ENCODE measurements around the gene CENPT. TPM values are rescaled to one million over a fixed set of nuclear protein-coding genes. Genes with fewer than 3 reads are reported as not detected.

CENPT gene
- total and polyA plus RNA-seq, 2 donors (not counting 1 experiment from before 2014, with no cell fraction given), result 23.1 to 30.2 TPM

- Histone ChIP-seq H4K20me1 (ENCODE audit: control insufficient read depth, extremely low read depth, insufficient read depth, low read length) (no peaks in the 10 kb centered on the region), H2AFZ (ENCODE audit: low read length) (no peak overlapping the region), H3K9me3 (ENCODE audit: control insufficient read depth, insufficient read depth, low read depth, low read length) (no peaks in the 10 kb centered on the region), H3K79me2 (ENCODE audit: control insufficient read depth, insufficient read depth, low read length) (peaks cover 2% of the 10 kb centered on the region), H3K27me3 (ENCODE audit: control insufficient read depth, insufficient read depth, low read length) (no peaks in the 10 kb centered on the region), H3K9ac (ENCODE audit: insufficient read depth, low read length) (no peak overlapping the region), H3K27ac (ENCODE audit: insufficient read depth, low read length) (no peak overlapping the region), H3K36me3 (ENCODE audit: control insufficient read depth, insufficient read depth, low read length) (no peaks in the 10 kb centered on the region), H3K4me2 (ENCODE audit: extremely low read depth, insufficient read depth, low read length) (no peak overlapping the region), H3K4me1 (ENCODE audit: control insufficient read depth, extremely low read depth, insufficient read depth, low read length) (no peaks in the 10 kb centered on the region), H3K4me3 (replicated peaks in 1 of 4; ENCODE audit: control extremely low read depth in 1 of 4, insufficient read depth in 1 of 4, low read depth in 3 of 4, low read length in 4 of 4) (no peak overlapping the region)
- no peak for DNase-seq (ENCODE audit: low read depth in 2 of 2)
- no peak for TF ChIP-seq CTCF (conservative IDR thresholded peaks at IDR 0.05 in 1 of 2, IDR thresholded peaks at IDR 0.05 in 1 of 2; ENCODE audit: low read depth in 1 of 2, low read length in 2 of 2)
- TF ChIP-seq EZH2 (IDR thresholded peaks at IDR 0.05; ENCODE audit: low read length, missing control alignments), result no peak
Measured at GRCh38 chr16:67796099-67796718, 51.3 kb downstream of the CENPT start.

GRCh38 chr16:67790071-67790470, 57.4 kb downstream of the CENPT start:
- no peaks in the 10 kb centered on the region for H3K36me3 ChIP-seq (ENCODE audit: control insufficient read depth, insufficient read depth, low read length)
- H3K27ac ChIP-seq (ENCODE audit: insufficient read depth, low read length), result no peak overlapping the region
- H3K4me1 ChIP-seq (ENCODE audit: control insufficient read depth, extremely low read depth, insufficient read depth, low read length), result no peaks in the 10 kb centered on the region
- no peak overlapping the region for H3K4me2 ChIP-seq (ENCODE audit: extremely low read depth, insufficient read depth, low read length)
- TF ChIP-seq CTCF (conservative IDR thresholded peaks at IDR 0.05 in 1 of 2, IDR thresholded peaks at IDR 0.05 in 1 of 2; ENCODE audit: low read depth in 1 of 2, low read length in 2 of 2), result no peak
- no peak for TF ChIP-seq EZH2 (IDR thresholded peaks at IDR 0.05; ENCODE audit: low read length, missing control alignments)
- H2AFZ ChIP-seq (ENCODE audit: low read length), result no peak overlapping the region
- H3K9ac ChIP-seq (ENCODE audit: insufficient read depth, low read length), result no peak overlapping the region
- no peaks in the 10 kb centered on the region for H4K20me1 ChIP-seq (ENCODE audit: control insufficient read depth, extremely low read depth, insufficient read depth, low read length)
- H3K27me3 ChIP-seq (ENCODE audit: control insufficient read depth, insufficient read depth, low read length), result no peaks in the 10 kb centered on the region
- DNase-seq (ENCODE audit: low read depth in 2 of 2), result no peak
- no peak overlapping the region for H3K4me3 ChIP-seq (replicated peaks in 1 of 4; ENCODE audit: control extremely low read depth in 1 of 4, insufficient read depth in 1 of 4, low read depth in 3 of 4, low read length in 4 of 4)
- H3K9me3 ChIP-seq (ENCODE audit: control insufficient read depth, insufficient read depth, low read depth, low read length), result no peaks in the 10 kb centered on the region
- no peaks in the 10 kb centered on the region for H3K79me2 ChIP-seq (ENCODE audit: control insufficient read depth, insufficient read depth, low read length)

- H3K9me3 ChIP-seq (ENCODE audit: control insufficient read depth, insufficient read depth, low read depth, low read length), result no peaks in the 10 kb centered on the region
Measured at GRCh38 chr16:67786491-67786890, 61.0 kb downstream of the CENPT start.

More at GRCh38 chr16:67786491-67786890, 61.0 kb downstream of the CENPT start:
- H3K4me2 ChIP-seq (ENCODE audit: extremely low read depth, insufficient read depth, low read length), result no peak overlapping the region
- H3K4me3 ChIP-seq (replicated peaks in 1 of 4; ENCODE audit: control extremely low read depth in 1 of 4, insufficient read depth in 1 of 4, low read depth in 3 of 4, low read length in 4 of 4), result no peak overlapping the region
- no peaks in the 10 kb centered on the region for H3K36me3 ChIP-seq (ENCODE audit: control insufficient read depth, insufficient read depth, low read length)
- no peaks in the 10 kb centered on the region for H3K4me1 ChIP-seq (ENCODE audit: control insufficient read depth, extremely low read depth, insufficient read depth, low read length)
- no peak overlapping the region for H3K27ac ChIP-seq (ENCODE audit: insufficient read depth, low read length)
- no peaks in the 10 kb centered on the region for H3K79me2 ChIP-seq (ENCODE audit: control insufficient read depth, insufficient read depth, low read length)
- no peak for TF ChIP-seq CTCF (conservative IDR thresholded peaks at IDR 0.05 in 1 of 2, IDR thresholded peaks at IDR 0.05 in 1 of 2; ENCODE audit: low read depth in 1 of 2, low read length in 2 of 2)
- no peak for TF ChIP-seq EZH2 (IDR thresholded peaks at IDR 0.05; ENCODE audit: low read length, missing control alignments)
- no peaks in the 10 kb centered on the region for H3K27me3 ChIP-seq (ENCODE audit: control insufficient read depth, insufficient read depth, low read length)
- H4K20me1 ChIP-seq (ENCODE audit: control insufficient read depth, extremely low read depth, insufficient read depth, low read length), result no peaks in the 10 kb centered on the region
- H2AFZ ChIP-seq (ENCODE audit: low read length), result no peak overlapping the region
- DNase-seq (ENCODE audit: low read depth in 2 of 2), result no peak
- H3K9ac ChIP-seq (ENCODE audit: insufficient read depth, low read length), result no peak overlapping the region
